Ovary (tissue), 3 donors: Measurements from ENCODE around the gene OLFM1.

Source experiments
- CTCF ChIP-seq, 3 donors: fragments of 450-650 bp in 2 of 3; fragments of 200-600 bp in 1 of 3; IDR thresholded peaks; one replicate each; pipeline versions ENCODE4 v1.5.1 to v1.8.0; 2016 to 2022; ENCODE audit warnings: antibody characterized with exemption in 3 of 3, mild to moderate bottlenecking in 1 of 3
- EP300 ChIP-seq: sonication (generic); formaldehyde crosslinking; IDR thresholded peaks from one replicate; pipeline ENCODE4 v1.6.1; 2017; ENCODE audit warnings: antibody characterized with exemption
- POLR2A ChIP-seq: fragments of 450-650 bp; IDR thresholded peaks from one replicate; pipeline ENCODE4 v1.6.1; 2017; ENCODE audit warnings: antibody characterized with exemption, mild to moderate bottlenecking, moderate library complexity
- donor health status: DM: no; HTN: no; CAD: no.

GRCh38 chr9:135048758-135049444 is 38.6 kb upstream of the OLFM1 start:
- TF ChIP-seq CTCF (IDR thresholded peaks at IDR 0.05) (no peak), POLR2A (no peak), EP300 (no peak)
